Esophagus muscularis mucosa (tissue), 3 donors: Measurements from ENCODE around the gene DMAC2.

Experiments
- POLR2A ChIP-seq: fragments of 450-650 bp; IDR thresholded peaks from one replicate; pipeline ENCODE4 v1.6.1; 2017; ENCODE audit warnings: antibody characterized with exemption, moderate library complexity, mild to moderate bottlenecking, low read depth
- TF ChIP-seq, protein P1 (sequence below), 3 experiments: fragments of 200-600 bp in 2 of 3; fragments of 450-650 bp in 1 of 3; sonication (generic) in 2 of 3; IDR thresholded peaks; one replicate each; pipeline ENCODE4 v1.5.1; 2017 to 2019; ENCODE audit warnings: antibody characterized with exemption in 3 of 3, mild to moderate bottlenecking in 2 of 3, moderate library complexity in 1 of 3

DNA sequence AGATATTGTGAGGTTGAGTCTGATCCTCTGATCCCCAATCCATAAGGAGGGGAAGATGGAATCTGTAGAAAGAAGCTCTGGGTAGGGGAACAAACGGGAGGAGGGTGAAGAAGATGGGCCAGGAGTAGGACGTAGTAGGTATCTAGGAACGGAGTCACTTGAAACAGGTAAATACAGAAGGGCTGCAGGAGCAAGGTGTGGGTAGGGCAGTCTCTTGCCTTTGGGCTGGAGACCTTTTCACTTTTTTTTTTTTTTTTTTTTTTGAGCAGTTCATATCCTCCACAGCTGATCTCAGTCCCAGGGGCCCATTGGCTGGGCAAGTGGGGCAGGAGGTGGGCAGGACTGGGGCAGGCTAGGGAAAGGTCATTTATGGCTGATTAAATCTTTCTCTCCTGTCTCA is 40.6 kb downstream of the DMAC2 start:
- TF ChIP-seq, protein P1, sequence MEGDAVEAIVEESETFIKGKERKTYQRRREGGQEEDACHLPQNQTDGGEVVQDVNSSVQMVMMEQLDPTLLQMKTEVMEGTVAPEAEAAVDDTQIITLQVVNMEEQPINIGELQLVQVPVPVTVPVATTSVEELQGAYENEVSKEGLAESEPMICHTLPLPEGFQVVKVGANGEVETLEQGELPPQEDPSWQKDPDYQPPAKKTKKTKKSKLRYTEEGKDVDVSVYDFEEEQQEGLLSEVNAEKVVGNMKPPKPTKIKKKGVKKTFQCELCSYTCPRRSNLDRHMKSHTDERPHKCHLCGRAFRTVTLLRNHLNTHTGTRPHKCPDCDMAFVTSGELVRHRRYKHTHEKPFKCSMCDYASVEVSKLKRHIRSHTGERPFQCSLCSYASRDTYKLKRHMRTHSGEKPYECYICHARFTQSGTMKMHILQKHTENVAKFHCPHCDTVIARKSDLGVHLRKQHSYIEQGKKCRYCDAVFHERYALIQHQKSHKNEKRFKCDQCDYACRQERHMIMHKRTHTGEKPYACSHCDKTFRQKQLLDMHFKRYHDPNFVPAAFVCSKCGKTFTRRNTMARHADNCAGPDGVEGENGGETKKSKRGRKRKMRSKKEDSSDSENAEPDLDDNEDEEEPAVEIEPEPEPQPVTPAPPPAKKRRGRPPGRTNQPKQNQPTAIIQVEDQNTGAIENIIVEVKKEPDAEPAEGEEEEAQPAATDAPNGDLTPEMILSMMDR (IDR thresholded peaks at IDR 0.05) = no peak
- no peak for TF ChIP-seq POLR2A
